Stimulated activated CD8-positive, alpha-beta memory T cell treated with anti-CD3 and anti-CD28 coated beads, Interleukin-7, amount 100 ng/mL, for 1 hour (primary cell): ENCODE results near the gene VTI1A.

ENCODE experiments used
- DNase-seq, 2 donors: peaks; one replicate each; pipeline ENCODE4 v3.0.0-alpha.2; 2020; ENCODE audit warnings: low read depth in 2 of 2

Gene VTI1A

DNA sequence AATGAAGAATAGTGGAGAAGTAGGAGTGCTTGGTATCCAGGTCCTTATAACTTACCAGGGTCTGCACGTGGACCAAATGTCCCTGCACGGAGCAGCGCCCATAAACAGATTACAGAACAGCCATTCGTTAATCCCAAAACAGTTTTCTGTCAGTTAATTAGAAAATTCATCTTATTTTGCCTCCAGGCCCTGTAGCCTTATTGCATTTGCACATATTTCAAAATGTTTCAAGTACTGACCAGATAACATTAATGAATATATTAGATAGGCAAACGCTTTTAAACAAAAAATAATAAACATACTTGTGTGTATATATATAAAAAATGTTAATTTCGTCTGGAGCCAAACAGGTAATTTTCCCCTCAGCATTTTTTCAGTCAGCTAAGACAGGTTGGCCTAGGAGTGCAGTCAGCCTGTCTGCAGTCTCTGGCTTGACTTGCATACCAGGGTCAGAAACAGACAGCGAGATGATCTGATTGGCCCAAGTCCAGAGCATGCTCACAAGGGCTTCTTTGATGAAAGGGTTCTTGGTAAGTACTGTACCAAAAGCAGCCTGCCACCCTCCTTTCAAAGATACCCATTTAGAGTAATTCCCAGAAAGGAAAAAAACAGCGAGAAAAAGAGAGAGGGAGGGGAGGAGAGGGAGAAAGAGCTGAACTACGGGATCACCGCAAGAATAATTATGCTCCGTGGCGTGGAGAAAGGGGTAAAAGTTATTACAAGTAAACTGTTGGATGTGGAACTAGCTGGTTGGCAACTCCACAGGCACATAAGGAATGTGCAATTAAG lies 308.6 kb downstream of the VTI1A start:
- DNase-seq = no peak

DNA sequence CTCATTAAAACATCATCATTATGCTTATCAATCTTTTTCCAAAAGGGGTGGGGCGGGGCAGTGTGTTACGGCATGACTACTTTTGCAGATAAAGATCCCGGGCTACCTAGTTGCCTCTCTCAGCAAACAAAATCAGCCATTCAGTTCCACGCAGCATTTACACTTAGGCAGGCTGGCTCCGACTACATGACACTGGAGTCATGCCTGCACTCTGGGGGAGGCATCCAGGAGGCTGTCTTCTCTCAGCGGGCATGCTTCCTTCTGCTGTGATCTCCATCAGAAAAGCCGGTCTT lies 309.2 kb downstream of the VTI1A start:
- no peak for DNase-seq

DNA sequence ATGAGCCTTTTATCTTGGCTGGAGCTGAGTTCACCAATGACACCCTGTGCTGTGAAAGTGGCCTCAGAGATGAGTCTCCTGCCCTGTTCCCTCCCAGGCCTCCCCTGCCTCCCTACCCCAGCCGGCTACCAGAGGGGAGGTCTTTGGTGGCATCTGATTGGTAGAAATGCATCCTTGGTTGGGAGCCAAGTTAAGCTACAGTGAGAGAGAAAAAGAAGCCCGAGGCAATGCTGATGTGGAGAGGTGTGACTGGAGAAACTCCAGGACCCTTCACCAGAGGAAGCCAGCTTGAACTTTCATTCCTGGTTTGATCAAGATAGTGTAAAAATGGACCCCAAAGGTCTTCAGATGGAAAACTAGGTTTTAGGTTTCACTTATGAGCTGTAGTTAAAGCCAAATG lies 311.9 kb downstream of the VTI1A start:
- no peak for DNase-seq

DNA sequence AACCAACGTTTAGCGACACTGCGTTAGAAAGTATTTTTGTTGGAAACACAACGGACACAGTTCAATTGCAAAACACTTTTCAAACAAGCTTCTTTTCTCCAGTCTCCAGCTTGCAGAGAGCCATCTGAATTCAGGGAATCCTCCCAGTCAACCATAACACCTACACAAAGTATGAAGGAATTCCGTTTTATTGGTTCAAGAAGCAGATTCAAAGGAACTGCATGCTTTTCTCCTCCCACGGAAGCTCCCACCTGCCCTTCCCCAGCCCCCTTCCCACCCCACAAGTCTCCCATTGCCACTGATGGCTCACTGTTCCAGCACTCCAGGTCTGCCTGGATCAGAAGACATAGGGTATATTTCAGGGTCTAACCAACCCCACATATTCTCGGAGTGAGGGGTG lies 312.5 kb downstream of the VTI1A start:
- DNase-seq = no peak

DNA sequence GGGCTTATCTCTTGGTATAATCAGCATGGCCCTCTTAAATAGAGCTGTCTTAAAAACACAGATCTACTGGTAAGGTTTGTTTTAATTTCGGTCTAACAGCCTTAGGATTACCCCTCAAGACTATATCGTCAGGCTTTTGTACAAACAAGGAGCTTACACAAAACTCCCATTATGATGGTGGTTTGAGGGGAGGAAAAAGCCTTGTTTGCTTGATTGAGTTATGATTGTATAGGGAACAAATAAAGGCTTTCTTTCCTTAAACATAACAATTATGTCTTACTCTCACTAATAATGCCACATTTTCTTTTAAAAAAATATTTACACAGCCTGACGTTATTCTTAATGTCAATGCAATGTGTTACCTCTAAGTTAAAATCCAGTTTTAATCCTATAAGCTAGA lies 314.2 kb downstream of the VTI1A start:
- no peak for DNase-seq

DNA sequence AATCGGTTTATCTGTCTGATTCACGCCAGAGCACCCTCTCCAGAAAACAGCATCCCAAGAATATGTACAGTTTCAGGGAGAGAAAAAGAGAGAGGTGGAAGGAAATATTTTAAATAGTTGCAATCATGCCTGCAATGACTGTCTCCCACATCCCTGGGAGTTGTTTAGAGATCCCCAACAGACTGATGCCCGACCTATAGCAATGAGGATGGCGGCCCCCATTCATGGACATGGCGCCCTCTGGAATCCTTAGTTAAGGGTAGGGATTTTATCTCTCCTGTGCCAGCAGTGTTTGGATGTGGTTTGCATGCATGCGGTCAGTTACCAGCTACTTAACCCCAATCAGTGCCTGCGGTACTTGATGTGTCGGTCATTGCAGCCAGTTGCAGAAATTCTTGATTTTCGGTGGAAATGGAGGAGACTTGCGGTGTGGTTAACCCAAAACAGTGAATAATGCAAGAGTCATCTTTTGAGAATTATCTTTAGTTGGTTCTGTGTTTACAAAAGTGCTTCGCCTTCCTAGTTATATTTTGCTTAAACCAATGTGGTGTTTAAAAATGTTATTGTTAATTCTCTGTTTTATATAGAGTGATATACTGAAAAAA lies 317.0 kb downstream of the VTI1A start:
- DNase-seq = no peak

DNA sequence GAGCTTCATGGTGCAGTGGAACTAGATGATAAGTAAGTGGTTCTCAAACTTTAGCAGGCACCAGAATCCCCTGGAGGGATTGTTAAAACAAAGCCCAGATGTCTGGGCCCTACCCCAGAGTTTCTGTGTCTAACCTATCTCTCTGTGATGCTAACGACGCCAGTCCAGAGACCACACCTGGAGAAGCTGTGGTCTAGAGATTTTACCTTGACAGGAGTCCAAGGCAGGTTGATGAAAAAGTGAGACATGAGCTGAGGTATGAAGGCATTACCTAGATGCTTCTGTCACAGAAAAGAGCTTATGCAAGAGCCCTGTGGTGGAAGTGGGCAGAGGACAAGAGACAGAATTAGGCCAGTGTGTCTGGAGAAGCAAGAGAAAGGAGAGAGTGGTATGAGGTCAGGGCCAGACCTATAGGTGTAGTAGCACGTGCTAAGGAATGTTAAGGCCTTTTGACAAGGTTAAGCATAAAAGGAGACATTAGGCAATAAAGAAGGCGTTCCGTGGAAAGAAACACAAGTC lies 318.8 kb downstream of the VTI1A start:
- no peak for DNase-seq

DNA sequence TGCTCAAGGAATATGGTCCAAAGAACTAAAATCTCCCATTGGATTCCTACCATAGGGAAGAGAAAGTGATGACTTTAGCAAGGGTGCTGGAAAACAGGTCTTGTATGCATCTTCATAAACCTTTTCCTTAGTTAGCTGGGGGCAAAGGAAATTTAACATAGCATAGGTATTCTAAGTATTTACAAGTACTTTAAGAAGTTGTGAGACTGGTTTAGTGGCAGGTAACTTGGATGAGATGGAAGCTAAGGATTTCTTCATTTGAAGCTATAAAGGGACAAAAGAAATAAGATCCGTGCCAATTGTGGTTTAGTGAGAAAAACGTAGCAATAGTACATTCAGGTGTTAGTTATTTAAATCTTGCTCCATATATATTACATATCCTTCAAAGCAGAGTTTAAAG lies 319.6 kb downstream of the VTI1A start:
- DNase-seq = no peak

DNA sequence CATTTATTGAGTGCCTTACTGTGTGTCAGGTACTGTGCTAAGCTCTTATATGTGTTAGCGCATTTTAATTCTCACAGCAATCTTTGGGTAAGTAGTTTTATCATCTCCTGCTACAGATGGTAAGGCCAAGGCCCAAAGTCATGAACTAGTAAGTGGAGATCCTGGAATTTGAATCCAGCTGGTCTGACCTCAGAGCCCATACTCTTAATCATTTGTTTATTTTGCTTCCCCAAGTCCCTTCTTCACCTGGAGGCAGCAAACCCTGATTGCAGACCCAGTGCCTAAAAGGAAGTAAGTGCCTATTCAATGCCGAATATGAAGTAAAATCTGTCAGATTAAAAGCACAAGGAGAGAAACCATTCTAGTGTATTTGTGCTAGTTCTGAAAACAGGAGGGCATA lies 320.1 kb downstream of the VTI1A start:
- DNase-seq = no peak

DNA sequence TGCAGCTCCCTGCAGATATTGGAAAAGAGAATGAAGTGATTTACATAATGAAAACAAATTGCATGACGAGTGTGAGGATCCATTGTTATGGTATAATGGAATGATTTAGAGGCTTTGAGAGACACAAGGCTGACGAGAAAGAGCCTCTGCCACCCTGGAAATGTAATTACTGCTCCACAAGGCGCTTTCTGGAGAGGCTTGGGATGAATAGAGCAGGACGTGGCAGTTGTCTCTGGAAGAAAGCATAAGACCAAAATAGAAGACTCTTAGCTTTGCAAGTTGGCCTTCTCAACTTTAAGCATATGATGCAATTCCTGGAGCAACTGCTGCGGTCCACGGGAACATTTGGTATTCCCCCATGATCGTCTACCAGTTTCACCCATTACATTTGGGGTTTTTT lies 321.1 kb downstream of the VTI1A start:
- DNase-seq = no peak

DNA sequence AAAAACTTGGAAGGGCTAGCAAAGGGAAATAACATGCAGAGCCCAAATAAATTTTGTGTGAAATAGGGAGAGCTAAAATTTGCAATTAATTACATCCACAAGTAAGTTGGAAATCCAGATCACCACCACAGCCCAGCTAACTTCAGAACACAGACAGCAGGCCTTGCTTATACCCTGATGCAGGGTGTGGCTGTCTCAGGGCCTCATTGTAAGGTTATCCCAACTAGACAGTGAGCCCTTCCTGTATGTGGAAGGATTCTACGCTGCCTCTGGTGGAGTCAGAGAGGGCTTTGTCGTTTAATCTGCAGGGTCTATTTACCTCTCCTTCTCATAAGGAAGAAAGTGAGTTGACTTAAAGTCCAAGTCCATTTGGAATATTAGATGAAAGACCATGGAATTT lies 322.1 kb downstream of the VTI1A start:
- no peak for DNase-seq

DNA sequence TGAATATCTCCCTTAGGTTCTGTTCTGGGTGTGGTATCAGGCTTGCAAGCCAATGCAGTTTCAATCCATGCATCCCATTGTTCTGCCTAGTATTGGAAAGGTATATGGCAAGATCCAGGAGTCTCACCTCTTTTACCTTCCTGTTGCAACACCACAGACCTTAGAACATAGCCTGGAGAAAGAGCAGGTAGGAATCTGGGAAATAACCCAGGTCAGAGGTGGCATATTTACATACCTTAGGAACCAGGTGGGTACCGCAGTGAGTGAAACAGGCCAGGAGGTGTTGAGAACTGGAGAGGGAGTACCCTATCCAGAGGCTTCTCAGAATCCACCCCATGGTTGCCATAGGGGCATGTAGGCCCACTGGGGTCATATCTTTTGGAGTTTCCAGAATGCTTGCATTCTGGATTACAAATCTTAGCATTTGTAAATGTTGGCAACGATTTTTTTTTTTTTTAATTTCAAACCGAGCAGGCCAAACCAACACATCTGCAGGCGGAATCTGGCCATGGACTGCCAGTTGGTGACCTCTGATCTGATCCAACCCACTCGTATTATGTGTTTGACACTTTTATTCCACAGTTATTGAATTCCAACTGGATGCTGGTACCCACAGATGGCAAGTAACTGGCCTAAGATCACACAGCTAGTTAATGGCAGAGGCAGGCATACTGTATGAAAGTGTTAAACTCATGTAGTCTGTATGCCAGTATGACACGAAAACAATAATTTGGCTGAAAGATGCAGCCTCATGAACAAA lies 322.8 kb downstream of the VTI1A start:
- DNase-seq = no peak

DNA sequence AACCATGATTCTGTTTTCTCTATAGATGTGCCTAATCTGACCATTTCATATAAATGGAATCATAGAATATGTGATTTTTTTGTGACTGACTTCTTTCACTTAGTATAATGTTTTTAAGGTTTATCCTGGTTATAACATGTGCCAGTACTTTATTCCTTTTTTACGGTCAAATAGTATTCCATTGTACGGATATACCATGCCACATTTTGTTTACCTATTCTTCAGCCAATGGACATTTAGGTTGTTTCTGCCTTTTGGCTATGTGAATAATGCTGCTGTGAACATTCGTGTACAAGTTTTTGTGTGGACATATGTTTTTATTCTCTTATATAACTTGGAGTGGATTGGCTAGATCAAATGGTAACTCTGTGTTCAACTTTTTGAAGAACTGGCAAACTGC lies 324.7 kb downstream of the VTI1A start:
- DNase-seq = no peak

DNA sequence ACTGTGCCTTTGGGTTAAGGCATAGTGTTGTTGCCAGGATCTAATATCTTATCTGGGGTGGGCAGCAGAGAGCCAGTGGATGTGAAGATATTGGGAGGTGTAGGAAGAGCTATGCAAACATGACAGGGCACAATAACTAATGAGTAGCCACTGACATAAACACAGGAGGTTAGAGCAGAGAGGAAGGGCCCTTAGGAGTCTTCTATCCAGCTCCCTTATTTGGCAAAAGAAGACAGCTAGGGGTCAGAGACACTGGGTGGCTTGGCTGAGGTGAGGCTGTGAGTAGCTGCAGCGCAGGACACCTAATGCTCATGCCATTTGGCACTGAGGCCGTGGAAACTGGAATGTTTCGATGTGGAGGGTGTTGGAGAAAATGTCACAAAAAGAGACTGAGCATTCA lies 326.8 kb downstream of the VTI1A start:
- DNase-seq = no peak

DNA sequence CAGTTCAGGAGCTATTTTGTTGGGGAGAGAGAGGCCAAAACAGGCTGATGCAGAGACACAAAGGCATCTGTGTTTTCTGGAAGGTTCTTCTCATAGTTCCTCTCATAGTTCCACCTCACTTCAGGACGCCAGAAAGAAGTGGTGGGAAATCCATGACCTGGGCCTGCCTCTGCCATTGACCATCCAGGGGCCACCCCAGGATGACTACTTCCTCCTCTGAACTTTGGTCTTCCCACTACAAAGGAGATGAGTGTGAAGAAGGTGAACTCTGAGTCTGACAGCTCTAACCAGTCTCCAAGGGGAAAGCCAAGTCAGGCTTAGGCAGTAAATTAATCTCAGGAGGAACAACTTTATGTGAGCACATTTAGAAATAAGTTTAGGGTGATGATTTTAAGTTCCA lies 327.2 kb downstream of the VTI1A start:
- no peak for DNase-seq

DNA sequence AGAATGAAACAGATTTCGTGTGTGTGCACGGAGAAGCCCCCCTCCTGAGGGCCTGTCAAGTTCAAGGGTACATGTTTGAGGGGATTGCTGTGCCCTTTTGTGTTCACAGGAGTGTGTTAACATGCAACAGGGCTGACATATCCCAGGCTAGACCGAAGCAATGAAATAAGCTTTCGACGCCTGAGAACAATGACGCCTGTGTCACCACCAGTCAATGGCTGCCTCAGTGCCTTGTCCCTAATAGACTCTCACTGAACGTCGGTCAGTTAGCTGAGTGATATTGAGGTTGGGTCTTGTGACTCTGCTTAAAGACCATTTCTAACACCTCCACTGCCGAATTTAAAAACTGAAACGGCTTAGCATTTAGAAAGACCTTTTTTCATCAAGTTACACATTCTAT lies 327.8 kb downstream of the VTI1A start:
- DNase-seq = no peak

DNA sequence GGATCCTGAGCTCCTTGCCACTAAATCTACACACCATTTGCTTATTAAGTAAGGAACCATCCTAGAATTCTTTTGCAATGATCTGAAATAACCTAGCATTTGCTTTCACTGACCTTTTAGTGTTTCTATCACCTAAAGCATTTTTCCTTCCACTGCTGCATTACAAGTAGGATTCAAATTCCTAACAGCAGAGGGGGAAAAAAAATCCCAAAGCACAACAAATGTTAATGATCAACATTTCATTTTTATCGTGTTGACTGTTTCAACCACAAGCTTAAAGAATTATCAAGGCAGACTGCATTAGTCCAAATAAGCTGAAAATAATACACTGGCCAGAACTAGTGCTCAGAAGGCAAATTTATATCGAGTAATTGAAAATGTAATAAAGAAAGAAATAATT lies 328.4 kb downstream of the VTI1A start:
- DNase-seq = no peak

DNA sequence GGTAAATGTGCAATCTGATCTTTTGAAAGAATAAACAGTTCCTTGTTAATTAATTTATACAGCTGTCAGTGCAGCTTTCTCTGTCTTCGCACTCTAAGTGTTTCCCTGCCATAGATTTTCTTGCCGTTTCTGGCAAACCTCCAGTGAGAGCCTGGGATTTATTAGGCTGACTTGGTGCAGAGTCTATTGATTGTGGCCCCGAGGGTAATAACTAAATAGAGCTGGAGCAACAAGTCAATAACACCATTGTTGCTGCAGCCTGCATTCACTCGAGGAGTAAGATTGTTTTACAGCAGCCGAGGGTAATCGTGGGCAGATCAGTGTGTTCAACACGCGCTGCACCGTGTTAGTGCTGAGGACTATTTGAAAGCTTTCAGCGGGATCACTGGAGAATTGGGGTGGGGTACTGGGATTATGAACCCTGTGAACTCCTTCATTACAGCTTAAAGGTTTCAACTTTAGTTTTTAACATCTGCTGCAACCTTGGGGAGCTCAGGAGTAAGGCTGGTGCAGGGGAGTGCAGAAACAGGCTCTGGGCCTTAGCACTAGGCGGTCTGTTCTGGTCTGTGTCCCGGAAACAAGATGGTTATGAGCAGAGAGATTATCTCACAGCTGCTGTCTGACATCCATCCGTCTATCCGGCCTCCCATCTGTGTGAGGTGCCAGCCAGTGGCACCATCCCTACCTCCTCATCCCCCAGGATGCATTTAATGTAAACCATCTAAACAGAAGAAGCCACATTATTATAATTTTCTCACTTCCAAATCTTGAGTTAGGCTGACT lies 329.1 kb downstream of the VTI1A start:
- DNase-seq = no peak

DNA sequence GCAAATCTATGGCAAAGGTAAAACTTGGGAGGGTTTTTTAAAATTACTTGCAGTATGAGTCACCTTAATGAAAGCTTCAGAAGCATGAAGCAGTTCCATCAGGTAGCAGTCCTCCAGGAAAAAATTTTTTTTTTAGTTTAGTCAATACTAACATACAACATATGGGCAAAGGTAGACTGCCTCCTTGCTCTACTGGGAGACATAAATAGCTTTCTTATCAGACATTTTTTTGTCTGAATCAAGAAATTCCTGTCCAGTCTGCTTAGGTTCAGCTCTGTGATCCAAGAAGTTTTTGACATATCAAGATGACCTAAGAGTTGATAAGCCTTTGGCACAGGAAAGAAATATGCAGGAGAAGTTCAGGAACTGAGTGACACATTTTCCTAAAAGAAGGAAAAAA lies 331.6 kb downstream of the VTI1A start:
- no peak for DNase-seq

DNA sequence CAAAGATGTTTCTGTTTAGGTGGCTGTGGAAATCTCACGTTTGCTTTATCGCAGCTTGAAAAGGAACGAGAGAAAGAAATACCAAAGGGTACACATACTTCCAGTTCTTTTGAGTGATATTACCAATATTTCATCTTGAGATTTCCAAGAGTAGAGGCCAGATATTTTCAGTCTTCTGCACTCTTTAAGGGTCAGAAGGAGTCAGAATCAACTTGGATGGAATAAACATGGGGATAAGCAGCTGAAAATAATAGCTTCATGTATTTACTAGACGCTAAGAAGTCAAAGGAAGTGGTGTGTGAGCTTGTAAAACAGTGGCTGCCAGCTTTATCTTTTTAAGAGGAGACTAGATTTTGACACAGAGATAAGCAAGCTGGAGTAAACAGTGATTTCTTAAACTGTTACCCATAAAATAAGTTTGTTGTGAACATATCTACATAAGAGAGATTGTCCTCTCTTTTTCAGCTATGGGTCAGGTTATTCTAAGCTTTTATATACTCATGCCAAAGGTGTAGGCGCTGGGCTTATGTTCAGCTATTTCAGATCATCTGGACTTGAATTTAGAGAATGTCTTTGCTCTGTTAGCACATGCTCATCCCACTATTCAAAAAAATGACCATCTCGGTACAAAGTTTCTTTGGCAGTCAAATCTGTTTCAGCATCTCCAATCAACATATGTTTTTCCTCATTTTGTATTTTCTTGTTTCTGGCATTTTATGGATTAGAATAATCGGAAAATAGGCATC lies 332.2 kb downstream of the VTI1A start:
- no peak for DNase-seq

DNA sequence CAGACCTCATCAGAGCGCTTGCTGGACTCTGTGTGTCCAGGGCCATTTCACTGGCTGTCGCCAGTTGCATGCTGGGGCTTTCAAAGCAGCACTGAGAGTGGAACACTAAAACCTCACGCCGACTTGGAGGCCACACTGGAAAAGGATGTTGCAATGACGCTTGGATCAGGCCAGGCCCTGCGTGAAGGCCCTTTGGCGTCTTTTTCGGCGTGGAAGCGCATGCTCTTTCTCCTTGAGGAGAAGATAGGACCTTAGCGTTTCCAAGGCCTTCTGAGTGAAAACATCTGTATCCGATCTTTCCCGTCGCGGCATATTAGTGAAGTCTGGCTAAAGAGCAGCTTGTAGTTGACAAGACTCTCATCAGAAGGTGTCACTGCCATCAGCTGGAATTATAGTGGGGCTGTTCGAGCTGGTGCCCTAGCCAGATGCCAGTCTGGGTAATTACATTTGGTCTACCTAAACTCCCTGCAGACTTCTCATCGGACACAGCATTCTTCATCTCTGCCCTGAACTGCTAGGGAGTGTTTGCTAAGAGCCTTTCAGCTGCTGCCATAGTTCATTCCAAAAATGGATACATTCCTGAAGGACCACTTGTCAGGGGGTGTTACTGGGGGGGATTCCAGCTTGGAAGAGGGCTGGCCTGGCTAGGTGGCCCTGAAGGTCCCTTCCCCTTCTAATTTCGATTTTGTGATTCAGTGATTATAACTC lies 335.3 kb downstream of the VTI1A start:
- DNase-seq = no peak
